NCI-H1105 treated with DMSO at 0.1 percent for 48 hours (cell line): ENCODE data around the gene SRGAP3.

Experiments
- DNase-seq: peaks from one replicate; lab custom pipeline; 2025; lab: John Stamatoyannopoulos, UW

SRGAP3 gene

DNA sequence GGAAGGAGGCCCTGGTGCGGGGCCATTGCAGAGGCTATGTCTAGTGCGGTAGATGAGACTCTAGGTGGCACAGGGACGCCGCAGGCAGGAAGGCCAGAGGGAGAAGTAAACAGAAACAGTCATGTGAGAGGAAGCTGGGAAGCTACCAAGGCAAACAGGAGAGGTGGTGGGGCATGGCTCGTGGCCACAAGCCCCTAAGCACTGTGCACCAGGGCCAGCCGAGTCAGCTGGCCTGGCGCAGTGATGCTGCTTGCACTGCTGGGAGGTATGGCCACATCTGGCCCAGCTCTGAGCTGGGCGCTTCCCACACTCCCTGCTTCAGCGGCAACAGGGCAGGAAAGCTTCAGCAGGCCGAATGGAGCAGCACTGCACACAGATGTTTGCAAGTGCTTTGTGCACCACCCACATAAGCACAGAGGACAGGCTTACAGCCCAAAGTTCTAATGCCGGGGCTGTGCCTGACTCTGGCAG, 76.6 kb downstream of the SRGAP3 start:
- DNase-seq = no peak

DNA sequence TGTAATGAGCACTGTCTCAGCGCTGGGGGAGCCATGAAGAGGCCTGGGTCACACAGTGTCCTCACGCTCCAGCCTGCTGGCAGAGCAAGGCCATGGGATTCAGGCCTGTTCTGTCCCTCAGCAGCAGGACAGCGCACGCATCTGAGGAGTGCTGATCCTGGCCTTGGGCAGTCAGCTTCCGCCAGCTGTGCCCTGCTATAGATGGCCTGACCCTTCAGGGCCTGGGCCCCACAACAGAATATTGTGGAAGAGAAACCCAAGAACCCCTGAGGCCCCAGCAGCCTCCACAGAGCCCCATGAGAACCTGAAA, 78.6 kb downstream of the SRGAP3 start:
- no peak for DNase-seq

DNA sequence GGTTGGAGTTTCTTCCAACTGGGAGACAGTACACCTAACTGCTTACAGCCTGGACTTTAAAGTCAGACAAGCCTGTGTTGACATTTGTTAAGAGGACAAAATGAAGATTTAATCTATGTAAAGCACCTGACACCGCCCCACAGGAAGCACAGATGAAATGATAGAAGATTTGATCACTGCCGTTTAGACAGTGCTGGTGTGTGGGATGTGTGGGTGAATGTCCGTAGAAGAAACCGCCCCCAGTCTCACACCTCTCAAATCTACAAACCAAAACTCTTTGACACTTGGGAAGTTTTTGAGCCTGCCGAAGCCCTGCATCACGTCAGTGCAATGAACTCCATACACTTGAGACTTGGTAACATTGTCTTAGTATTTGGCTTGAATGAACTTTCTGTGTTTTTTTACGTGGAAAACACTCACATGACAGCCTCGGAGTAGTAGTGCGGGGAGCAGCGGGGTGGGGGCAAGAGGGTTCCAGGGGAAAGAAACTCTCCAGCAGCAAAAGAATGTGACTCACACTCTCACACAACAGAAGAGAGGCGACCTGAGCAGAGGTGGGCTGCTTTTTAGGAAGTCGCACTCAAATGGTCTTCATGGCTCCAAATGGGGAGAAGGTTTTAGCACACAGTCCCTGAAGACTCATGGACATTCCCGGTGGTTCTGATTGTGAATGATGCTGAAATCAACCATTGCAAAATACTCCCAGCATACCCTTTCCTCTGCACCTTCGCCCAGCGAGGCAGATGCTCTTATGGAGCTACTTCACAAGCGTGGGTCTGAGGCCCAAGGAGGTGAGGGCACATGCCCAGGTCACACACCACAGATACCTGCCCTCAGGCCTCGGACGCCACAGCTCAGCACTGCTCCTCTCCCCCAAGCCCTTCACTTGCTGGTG, 79.2 kb downstream of the SRGAP3 start:
- no peak for DNase-seq

DNA sequence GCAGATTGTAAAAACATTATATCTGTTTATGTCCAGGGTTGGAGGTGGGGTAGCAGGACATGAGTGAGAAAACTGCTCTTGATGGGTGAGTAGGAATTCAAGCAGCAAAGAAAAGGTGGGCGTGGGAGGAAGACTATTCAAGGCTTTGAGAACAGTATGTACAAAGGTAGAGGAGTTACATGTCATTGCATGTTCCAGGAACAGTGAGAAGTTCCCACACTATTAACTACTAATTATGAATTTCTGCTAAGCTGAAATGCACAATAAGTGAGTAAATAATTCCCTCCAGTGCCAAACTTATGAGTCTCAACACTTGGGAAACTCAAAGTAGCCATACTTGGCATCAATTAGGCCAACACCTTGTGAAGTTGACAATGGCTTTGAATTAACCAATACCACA, 80.1 kb downstream of the SRGAP3 start:
- no peak for DNase-seq

DNA sequence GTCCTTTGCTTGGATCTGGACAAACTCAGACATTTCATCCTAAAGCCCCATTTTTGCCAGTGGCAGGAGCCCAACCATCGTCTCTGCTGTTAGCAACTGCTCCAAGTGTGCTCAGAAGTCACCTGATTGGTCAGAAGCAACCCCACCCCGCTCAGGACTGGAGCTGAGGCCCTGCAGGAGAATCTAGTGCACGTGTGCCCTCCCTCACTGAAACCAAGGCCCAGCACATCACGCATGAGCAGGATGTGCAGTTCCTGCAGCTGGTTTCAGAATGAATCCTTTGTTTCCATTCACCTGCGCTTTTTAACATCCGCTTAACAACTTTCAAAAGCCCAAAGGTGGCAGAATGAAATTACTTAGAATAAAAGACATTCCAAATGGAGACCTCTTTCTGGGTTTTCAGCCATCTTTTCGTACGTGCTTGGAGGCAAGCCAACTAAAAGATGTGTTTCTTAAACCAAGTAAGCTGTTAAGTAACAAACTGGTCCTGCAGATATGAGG, 81.2 kb downstream of the SRGAP3 start:
- no peak for DNase-seq

DNA sequence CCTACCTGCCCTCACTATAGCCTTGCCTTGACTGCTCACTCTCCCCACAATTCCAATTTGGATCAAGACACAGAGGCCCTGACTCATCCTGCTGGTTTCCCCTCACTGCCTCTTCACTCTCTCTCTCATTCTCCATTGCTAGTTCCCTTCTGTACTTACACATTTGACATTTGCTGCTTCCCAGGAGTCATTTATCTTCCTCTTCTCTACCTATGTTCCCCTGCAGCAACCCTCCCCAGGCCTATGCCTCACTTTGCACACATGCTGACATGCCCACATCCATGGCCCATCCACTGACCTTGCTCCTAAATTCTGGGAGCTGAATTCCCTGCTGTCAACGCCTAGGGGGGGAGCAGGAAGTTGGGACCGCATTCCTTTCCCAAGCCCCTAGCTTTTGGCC, 82.2 kb downstream of the SRGAP3 start:
- DNase-seq = no peak

DNA sequence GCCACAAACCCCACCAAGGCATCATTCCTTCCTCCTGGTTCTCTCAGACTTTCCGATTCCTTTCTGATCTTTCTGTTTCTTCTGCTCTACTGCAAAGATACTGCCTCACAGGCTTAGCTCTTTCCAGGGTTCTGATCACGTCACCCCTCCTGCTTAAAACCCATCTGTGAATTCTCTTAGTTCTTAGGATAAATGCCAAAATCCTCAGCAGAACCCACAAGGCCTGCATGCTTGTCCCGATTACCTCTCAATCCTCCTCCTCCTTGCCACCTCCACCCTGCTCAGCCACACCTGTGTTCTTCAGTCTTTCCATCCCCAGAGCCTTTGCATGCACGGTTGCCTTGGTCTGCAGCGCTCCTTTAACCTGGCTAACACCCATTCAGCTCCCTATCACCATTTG, 84.0 kb downstream of the SRGAP3 start:
- DNase-seq = no peak

DNA sequence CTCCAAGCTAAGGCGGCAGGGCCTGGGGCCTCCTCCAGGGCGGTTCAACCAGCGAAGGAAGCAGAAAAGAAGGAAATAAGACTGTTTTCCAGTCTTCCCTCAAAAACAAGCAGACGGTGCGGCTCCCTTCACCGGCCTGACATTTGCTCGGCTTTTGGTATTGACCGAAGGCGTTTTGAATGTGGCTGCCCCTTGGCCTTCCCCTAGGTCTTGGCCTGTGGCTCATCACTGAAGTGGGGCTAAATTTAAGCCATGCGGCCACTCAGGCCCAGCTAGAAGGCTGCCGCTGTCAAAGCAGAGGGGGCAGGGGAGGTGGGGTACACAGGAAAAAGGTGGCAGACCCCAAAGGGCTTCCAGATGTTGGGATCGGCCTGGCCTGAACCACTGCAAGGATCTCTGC, 86.2 kb downstream of the SRGAP3 start:
- DNase-seq = no peak

DNA sequence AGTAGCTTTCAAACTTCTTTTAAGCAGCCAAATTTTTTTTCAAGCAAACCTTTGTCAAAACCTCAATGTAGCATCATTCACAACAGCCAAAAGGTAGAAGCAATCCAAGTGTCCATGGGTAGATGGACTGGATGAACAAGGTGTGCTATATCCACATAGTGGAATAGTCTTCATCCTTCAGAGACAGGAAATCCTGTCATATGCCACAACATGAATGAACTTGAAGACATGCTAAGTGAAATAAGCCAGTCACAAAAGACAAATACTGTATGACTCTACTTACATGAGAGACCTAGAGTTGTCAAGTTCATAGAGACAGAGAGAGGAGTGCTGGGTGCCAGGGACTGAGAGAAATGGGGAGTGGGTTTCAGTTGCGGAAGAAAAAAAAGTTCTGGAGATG, 87.6 kb downstream of the SRGAP3 start:
- DNase-seq = no peak

DNA sequence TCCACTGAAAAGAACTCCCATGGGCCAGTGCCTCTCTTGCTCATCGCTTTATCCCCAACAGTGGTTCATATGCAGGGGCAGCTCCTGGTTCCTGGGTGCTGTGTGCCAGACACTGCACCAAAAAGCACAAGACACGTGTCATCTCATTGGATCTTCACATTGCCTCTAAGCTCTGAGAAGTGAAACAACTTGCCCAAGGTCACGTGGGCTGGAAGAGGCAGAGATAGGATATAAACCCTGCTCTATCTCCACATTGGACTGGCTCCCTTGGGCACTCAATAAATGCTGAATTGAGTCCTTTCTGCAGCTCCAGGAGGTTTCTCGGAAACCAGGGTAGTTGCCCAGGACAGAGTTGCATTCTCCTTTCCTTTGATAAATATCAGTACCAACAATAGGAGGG, 88.1 kb downstream of the SRGAP3 start:
- no peak for DNase-seq

DNA sequence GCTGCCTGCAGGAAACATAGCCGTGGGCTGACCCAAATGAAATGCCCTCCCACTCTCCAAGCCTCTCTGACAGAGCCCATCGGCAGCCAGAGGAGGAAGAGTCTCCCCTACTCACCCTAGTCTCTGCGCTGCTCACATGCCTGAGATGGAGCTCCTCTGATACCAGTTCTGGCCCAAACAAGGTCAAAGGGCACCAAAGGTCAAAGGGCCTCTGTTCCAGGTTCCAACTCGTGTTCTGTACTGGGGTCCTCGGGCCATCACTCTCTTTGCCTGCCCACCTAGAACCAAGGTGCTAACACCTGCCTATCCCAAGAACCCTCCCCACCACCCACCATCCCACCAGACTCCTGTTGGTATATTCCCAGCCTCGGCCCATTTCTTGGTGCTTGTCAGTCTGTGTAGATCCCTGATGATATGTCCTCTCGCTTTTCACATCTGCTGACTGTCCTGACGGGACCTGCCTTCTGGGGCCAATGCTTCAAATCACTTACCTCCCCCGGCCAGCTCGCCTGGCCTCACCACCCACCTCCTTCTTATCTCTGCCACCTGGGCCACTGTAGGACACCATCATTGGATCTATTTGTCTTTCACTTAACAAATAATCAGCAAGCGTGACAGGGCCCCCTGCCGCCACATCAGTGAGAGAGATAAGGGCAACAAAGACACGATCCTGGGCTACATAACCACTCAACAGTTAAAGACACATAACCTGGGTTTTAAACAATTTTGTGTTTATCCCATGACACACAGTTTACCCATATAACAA, 90.4 kb downstream of the SRGAP3 start:
- no peak for DNase-seq

DNA sequence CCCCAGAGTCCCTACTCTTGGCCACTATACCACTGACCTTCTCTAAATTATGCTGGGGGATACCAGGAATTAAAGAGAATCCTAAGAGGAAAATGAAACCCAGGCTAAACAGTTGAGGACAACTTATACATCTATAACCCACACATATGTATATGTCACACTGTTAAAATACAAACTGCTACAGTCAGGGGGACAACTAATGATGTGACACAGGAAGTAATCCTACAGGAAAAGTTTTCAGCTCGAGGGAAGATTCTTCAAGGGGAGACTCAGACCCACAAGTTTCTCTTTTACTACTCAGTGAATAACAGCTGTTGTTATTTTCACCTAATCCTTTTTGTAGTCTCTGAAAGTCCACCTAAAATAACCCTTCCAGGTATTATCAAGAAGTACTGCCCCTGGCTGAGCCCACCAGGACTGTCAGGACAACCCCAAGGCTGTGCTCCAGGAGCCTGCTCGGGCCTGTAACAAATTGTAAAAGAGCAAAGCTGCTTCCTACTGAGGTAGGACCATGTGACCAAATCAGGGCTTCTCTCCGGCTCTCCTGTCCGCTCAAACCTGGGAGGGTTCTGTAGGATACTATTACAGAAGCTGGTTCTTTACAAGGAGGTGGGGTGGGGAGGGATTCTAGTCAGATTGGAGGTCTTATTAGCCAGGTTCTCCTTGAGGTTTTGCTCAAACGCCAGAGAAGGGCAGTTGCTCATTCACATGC, 91.6 kb downstream of the SRGAP3 start:
- DNase-seq = no peak

DNA sequence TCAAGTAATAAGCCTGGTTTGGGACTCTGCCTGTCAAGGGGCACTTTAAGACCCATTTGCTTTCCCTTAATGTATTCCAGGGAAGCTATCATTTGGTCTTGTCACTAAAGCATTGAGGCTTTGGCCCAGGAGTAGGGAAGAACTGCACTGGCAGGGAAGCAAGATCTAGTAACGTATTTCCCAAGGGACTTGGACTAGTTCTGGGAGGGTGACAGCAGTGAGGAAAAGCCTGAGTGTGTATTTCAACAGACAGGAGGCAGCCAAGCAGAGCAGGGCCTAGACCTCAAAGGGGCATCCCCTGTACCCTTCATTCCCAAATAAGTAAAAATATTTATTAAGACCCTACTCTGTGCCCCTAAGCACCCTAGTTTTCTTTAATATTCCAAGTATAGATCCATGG, 92.8 kb downstream of the SRGAP3 start:
- no peak for DNase-seq

DNA sequence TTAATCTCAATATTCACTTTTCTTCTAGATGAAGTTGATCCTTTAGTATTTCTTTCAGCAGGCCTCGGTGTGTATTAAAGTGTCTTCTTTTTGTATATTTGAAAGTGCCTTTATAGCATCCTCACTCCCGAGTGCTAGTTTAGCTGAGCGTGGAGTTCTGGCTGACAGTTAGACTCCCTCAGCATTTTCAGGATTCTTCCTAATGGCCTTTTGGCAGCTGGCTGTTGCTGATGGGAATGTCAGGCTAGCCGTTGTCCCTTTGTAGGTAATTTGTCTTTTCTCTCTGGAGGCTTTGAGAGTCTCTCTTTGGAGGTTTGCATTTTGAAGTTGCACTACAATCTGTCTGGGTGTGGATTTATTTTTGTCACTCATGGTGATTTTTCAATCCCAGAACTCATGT, 94.4 kb downstream of the SRGAP3 start:
- DNase-seq = no peak

DNA sequence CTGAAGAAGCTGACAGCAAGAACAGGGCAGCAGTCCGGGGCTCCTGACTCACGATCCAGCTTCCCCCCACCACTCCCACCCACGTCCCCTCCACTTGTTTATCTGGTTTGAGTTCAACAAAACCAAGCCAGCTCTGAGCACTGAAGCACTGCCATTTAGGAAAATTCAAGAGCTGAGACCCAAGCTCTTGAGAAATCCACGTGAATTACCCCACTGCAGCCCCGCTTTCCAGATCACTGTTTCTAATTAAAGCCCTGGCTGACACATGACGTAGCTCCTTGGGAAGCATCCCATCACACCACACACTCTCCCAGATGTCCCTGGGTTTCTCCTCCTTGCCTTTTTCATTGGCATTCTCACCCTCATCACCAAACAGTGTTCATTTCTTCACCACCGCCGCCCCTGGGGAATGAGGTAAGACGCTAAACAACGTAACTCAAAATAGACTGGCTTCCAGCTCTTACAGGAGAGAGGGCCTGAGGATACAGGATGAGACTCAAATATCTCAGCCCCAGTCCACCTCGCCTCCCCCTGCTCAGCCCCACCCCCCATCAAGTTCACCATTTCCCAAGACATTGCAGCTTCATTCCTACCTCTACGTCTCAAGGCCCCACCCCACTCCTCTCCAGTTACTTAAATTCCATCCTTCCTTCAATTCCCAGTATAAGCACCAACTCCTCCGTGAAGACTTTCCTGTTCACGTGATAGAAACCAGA, 95.4 kb downstream of the SRGAP3 start:
- no peak for DNase-seq

DNA sequence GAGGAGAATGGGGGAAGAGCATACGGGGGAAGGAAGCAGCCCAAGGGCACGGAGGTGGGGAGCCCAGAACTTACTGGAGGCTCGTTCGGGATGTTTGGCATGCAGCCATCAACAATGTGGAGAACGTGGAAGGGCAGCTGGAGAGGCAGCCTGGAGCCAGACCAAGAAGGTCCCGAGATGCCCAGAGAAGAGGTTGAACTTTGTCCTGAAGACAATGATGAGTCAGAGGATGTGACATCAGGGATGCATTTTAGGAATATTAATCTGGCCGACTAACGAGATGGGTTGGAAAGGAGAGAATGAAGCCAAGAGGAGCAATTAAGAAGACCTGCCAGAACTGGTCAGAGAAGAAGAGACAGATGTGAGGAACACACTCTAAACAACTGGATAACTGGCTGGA, 98.2 kb downstream of the SRGAP3 start:
- DNase-seq = no peak

DNA sequence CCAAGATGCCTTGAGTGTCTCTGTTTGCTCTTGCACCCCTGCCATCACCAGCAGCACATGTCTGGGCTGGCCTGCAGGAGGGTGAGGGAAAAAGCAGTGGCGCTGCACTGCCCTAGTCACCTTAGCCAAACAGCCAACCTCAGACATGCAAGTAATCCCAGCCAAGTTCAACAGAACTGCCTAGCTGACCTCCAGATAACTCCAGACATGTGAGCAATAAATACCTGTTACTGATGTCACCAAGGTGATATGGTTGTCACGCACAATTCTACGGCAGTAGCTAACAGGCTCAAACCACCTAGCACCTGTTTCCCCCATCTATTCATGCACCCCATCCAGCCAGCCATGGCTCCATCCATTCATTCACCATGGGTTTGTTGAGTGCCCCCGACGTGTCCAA, 99.9 kb downstream of the SRGAP3 start:
- DNase-seq = no peak

DNA sequence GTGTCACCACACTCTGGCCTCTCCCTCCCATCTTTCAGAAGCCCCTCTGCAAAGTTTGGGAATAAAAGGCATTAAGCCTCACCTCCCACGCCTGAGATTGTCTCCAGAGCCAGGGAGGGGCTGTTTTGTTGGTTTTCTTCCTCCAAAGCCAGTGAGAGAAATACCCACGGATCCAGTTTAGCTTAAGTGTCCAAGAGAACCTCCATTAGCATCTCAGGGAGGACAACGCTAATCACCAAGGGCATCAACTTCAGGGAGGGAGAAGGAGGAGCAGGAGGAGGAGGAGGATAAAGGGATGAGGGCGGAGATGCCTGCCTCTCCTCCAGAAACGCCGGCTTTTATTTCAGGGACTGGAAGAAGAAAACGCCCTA, 101.6 kb downstream of the SRGAP3 start:
- DNase-seq = no peak

DNA sequence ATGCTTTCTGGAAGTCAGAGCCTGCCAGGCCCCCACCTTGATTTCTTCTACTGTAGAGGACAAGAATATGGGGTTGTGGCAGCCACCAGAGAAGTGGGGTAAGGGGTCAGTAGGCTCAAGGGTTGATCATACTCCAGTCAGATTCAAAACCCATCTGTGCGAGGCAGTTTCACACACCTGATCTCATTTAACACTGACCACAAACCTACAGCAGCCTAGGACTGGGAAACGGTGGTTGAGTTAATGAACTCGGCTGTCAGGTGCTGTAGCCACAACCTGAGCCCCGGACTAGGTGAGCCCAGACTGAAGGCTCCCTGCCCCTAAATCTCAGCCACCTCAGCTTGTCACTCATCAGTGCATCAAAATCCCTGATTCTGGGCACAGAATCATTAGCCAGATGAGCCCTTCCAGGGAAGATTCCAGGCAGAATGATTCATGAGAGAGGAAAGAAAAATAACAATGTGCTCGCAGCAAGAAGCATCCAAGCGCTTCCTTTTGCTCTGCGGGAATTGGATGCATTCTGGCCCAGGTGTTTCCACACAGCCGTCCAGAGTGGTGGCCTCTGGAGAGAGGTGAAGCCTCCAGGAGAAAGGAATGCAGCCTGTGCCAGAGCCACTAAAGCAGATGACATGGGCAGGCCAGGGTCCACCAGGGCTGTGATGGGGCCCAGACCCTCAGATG, 102.1 kb downstream of the SRGAP3 start:
- DNase-seq = no peak

DNA sequence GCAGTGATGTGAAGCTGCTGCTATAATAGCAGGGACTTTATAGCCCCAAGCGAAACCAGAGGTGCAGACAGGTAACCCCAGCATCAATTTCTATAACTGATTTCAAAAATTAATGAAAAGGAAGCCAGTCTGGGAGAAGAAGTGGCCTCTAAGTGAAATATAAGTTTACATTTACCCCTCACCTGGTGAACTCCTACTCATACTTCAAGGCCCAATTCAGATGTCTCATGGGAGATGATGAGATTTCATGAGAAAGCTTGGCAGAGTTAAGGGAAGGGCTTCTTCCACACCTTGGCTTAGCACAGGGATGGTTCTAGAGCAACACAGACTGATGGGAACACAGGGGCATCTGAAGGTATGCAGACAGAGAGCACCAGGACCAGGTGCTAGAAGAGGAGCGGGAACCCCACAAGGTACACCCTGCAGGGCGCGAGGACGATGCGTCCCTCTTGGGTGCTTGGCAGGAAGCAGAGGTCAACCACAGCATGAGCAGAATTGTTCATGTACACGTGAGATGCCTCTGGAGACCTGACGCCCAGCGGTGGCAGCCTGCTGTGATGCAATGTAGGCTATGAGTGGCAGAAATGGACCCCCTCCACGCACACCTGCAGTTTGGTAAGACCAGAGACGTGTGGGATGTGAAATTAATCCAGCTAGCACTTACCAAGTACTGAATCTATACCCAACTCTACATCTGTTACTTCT, 102.9 kb downstream of the SRGAP3 start:
- DNase-seq = no peak

DNA sequence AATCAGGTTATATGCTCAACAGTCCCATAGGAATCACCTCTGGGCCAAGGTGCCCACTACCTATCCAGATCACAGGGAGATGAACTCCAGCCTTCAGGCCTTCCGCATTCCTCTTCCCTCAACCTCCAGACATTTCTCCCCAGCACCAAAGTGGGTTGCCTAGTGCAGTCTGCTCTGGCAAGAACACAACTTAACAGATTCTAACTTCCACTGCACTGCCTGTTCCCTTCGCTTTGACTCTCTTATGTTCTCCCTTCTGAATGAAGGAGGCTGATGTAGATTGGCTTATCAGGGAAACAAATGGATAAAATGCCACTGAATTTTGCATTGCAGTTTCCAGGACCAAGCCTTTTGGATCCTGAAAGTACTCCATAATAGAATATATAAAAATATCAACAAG, 106.3 kb downstream of the SRGAP3 start:
- no peak for DNase-seq
